Astrocyte of the cerebellum (primary cell): Measurements from ENCODE around the gene SRGAP3.

Experiments used
- DNase-seq: peaks from one replicate; pipeline ENCODE4 v3.0.0-alpha.2; 2011; ENCODE audit warnings: low read depth
- H3K4me3 ChIP-seq: 2 replicates; pipeline ENCODE4 v1.5.1; 2011; ENCODE audit warnings: mild to moderate bottlenecking, low read depth, low read length, moderate library complexity
- in situ Hi-C: cut with HindIII; loops from 2 replicates; pipeline ENCODE4 v1.10.0; 2017; ENCODE audit warnings: low sequenced_read_pairs
- TF ChIP-seq, protein P1 (sequence below): IDR thresholded peaks from 2 replicates; pipeline ENCODE4 v1.5.1; 2012; ENCODE audit warnings: low read length, low read depth, moderate library complexity, mild to moderate bottlenecking; ENCODE audit errors: missing control alignments

The SRGAP3 gene

DNA sequence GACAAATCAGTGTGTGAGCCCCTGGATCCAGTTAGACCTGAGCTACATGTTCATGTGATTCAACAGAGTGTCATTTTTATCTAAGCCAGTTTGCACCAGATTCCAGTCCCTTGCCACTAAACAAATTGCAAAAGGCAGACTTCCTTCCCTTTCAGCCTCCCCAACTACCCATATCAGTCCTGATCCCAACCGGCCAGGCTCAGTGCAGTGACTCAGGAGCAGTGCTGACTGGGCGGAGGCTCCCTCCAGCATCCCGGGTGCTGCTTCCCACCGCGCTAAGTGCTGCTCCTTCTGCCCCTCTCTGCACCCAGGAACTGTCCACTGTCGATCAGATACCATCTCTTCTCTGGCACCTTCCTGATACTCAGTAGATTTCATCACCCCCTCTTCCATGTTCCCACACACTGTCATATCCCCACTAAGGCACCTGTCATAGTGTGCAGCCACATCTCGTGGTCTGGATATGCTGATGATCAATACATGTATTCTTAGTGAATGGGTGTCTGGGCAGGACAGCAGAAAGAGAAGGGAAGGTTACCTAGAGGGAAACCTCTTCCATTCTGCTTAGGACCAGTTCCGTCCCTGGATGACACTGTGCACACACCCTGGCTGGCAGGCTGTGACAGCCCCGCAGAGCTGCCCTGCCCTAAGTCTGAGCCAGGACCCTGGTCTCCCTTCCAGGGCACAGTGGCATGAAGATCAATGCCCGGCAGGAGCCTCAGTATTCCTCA is 177.3 kb downstream of the SRGAP3 start:
- DNase-seq: no peak

DNA sequence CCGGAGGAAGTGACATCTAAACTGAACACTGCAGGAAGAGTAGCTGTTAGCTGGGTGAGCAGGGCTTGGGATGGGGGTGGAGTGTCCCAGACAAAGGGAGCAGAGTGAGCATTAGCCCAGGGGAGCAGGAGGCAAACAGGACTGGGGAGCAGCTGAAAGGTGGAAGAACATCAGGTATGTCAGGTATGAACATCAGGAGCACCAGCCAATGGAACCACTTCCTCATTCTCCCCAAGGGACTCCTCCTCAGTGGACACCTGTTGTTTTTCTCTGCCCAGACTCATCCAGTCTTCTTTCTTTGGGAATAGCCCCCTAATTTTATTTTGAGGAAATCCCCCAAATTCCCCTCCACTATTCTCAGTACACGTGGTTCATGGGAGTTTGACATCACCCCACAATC is 178.5 kb downstream of the SRGAP3 start:
- in situ Hi-C loops: no loop called here
- H3K4me3 ChIP-seq: no peak overlapping the region
- no peak for DNase-seq
- TF ChIP-seq, protein P1, sequence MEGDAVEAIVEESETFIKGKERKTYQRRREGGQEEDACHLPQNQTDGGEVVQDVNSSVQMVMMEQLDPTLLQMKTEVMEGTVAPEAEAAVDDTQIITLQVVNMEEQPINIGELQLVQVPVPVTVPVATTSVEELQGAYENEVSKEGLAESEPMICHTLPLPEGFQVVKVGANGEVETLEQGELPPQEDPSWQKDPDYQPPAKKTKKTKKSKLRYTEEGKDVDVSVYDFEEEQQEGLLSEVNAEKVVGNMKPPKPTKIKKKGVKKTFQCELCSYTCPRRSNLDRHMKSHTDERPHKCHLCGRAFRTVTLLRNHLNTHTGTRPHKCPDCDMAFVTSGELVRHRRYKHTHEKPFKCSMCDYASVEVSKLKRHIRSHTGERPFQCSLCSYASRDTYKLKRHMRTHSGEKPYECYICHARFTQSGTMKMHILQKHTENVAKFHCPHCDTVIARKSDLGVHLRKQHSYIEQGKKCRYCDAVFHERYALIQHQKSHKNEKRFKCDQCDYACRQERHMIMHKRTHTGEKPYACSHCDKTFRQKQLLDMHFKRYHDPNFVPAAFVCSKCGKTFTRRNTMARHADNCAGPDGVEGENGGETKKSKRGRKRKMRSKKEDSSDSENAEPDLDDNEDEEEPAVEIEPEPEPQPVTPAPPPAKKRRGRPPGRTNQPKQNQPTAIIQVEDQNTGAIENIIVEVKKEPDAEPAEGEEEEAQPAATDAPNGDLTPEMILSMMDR: no peak

More for the DNA sequence above, 177.3 kb downstream of the SRGAP3 start:
- in situ Hi-C loops: no loop called here
- H3K4me3 ChIP-seq: no peak overlapping the region
- TF ChIP-seq, protein P1: no peak

DNA sequence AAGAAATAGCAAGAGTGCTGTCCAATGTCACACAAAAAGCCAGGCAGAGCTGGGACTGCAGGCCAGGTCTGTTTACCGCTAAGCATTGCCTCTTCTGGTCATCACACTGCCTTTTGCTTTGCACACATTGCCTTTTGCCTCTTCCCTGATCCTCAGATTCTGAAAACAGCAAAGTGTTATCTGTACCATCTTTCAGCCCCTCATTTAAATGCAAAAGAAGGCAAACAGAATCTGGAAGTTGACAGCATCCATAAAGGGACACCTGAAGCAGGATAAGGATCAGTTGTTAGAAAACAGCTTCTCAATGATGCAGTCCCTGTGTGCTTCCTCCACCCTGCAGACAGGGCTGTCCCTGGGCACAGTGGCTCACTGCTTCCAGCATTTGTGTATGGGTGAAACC is 179.5 kb downstream of the SRGAP3 start:
- in situ Hi-C loops: no loop called here
- no peak for DNase-seq
- TF ChIP-seq, protein P1: no peak
- no peak overlapping the region for H3K4me3 ChIP-seq

DNA sequence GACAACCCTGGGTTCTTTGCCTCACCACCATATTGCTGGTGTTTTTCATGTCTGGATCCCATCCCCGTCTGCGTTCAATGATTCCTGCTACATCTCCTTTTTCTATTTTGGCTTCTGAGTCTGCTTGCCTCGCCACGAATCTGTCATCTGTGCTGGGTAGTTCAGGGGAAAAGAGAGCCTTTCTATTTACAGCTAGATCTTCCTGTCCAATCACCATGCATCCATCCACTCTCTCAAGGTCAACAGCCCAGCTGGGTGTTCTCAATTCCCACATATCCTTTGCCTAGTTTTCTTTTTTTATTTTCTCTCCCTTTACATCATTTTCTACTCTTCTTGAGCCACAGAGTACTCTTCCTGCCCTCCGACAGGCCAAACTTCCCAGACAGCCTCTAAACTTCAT is 181.4 kb downstream of the SRGAP3 start:
- TF ChIP-seq, protein P1: no peak
- DNase-seq: no peak
- in situ Hi-C loops: no loop called here
- no peak overlapping the region for H3K4me3 ChIP-seq

DNA sequence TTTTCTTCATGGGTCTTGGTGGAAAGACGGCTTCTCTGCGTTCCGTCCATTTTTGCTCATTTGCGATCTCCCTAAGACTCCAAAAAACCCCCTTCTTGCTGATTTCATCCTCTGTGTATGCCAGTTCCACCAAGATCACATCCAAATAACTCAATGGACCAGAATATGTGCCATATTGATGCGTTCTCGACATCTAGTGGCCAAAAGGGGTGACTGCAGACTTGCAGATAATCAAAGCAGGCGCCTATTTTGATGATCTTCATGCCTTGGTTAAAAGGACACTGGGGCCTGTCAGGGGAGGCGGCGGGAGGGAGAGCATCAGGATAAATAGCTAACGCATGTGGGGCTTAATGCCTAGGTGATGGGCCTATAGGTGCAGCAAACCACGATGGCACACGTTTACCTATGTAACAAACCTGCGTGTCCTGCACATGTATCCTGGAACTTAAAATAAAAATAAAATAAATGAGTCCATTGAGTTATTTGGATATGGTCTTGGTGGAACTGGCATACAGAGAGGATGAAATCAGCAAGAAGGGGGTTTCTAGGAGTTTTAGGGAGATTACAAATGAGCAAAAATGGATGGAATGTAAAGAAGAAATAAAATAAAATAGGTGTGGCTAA is 182.0 kb downstream of the SRGAP3 start:
- no peak overlapping the region for H3K4me3 ChIP-seq
- in situ Hi-C loops: no loop called here
- peak; percentile 54 for DNase-seq
- TF ChIP-seq, protein P1: peak; percentile 97

DNA sequence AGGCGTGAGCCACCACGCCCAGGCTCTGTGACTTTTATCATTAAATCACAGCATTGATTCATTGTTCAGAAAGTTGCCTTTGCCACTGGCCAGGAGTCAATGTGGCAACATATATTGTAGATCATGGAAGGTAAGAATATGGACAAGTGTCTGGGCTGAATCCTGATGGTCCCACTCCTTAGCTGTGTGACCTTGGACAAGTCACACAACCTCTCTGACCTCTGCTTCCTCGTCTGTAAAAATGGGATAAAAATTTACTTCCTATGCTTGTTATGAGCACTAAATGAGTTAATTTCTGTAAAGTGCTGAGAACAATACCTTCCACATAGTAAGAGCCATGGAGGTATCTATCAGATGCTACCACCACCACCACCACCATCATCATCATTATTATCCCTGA is 182.7 kb downstream of the SRGAP3 start:
- TF ChIP-seq, protein P1: no peak
- in situ Hi-C loops: no loop called here
- no peak overlapping the region for H3K4me3 ChIP-seq
- DNase-seq: no peak
